Stimulated activated CD8-positive, alpha-beta memory T cell treated with anti-CD3 and anti-CD28 coated beads, Interleukin-4, amount 100 ng/mL, for 1 hour (primary cell): ENCODE data around the gene ZNF646.

ENCODE experiments used
- DNase-seq, 2 donors: peaks; one replicate each; pipeline ENCODE4 v3.0.0-alpha.2; 2020; ENCODE audit warnings: low read depth in 2 of 2, low spot score in 1 of 2

The ZNF646 gene

DNA sequence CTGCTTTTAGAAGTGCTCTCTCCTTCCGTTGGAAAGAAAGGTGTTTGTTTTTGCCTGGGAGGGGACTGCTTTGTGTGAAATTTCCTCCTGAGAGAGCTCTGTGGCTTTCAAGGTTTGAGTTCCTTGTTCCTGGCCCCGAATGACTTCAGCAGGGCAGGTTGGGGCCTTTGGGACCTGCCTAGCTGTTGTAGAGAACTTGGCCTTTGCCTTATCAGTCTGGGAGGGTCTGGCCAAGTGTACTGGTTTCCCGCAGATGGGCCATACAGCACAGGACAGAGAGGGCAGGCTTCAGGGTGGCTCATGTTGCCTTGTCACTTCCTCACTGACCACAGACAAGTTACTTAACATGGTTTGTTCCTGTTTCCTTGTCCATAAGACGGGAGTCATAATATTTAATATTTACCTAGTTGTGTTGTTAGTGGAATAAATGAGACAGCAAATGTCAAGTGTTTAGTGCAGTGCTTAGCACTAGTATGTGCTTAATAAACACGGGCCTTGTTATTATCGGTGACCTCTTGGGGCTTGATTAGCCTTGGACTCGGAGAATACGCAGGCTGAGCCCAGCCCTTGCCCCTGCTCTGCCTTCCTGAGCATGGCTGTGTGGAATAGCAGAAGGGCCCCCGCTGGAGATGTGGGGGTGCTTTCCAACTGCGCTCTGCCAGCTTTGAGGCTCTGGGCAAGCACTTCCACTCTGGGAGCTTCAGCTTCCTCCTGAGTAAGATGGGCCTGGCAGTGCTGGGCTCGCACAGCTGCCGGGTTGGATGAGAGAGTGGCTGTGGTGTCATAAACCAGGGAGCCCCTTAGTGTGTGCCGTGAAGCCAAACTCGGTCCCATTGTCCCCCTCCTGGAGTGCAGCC lies 54.7 kb downstream of the ZNF646 start:
- DNase-seq: no peak

DNA sequence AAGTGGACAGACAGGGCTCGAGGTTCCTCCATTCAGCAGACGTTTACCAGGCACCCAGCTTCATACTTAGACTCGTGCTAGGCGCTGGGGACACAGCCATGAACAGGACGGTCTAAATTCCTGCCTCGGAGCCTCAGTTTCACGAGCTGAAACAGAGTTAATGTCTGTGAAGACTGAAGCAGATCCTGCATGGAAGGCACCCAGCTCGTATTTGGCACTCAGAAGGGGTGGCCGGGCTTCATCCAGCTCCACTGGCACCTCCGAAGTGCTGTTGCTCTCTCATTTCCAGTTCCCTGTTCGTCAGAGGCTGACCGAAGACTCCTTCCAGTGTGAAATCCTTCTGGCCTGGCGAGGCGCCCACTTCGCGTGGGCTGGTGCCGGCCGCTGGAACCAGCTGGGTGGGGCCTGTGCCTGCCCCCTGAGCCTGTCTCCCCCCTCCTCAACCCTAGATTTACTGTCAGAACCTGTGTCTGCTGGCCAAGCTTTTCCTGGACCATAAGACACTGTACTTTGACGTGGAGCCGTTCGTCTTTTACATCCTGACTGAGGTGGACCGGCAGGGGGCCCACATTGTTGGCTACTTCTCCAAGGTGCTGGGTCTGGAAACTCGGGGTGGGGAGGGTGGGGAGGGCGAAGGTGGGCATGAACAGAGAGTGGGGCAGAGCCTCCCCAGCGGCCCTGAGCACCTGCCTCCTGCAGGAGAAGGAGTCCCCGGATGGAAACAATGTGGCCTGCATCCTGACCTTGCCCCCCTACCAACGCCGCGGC lies 55.5 kb downstream of the ZNF646 start:
- DNase-seq: no peak

DNA sequence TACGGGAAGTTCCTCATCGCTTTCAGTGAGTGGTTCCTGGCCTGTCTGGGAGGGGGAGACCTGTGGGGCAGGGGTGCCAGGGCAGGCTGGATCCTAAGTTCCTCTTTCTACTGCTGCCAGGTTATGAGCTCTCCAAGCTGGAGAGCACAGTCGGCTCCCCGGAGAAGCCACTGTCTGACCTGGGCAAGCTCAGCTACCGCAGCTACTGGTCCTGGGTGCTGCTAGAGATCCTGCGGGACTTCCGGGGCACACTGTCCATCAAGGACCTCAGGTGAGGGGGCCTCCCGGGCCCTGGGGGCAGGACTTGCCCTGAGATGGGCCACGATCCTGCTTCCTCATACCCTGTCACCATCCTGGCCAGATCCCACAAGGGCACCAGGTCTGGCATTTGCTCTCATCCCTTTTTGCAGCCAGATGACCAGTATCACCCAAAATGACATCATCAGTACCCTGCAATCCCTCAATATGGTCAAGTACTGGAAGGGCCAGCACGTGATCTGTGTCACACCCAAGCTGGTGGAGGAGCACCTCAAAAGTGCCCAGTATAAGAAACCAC lies 56.2 kb downstream of the ZNF646 start:
- DNase-seq: no peak

DNA sequence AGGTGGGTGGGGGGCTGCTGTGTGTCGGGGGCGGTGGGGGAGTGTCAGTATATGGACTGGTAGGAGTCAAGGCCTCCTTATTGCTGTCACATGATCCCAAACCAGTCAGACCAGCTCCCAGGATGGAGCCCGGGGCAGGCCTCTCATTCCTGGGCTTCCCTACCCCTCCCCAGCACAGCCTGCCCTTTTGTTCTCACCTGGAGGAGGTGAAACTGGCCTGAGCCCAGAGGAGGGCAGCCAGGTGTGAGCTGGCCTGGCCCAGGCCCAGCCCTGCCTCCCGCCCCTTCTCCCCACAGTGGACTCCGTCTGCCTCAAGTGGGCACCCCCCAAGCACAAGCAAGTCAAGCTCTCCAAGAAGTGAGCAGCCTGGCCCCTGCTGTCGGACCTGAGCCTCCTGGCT lies 56.7 kb downstream of the ZNF646 start:
- DNase-seq: no peak

DNA sequence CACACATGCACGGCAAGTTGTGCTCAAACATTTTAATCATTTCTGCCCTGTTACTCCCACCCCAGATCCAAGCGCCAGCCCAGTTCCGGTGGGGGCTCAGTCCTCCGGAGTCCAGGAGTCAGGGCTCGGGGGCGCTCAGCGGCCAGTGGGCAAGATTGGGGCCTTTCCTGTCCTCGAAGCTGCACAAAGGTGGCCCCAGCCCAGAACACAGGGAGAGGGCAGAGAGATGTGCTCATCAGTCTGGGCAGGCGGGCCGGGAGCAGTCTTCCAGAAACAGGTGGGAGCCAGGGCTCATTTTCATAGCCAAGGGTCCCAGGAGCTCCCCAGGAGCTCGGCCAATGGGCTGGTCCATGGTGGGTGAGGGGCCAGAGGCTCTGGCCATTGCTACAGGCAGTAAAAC lies 57.2 kb downstream of the ZNF646 start:
- DNase-seq: no peak

DNA sequence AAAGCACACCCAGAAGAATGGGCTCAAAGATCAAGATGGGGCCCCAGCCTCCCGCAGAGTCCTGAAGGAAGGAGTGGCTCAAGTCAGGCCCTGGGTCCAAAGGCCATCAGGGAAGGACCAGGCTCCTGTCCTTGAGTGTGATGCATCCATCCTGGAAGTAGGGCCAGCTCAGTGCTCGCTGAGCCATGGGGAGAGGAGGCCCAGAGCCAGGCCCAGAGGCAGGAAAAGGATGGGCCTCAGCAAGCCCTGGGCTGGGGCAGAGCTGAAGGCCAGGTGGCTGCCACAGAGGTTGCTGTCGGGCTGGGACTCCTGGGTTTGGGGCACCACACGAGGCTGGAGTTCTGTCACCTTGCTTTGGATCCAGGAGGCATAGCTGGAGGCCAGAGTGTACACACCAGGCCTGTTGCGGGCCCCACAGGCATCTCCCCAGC lies 57.6 kb downstream of the ZNF646 start:
- no peak for DNase-seq

DNA sequence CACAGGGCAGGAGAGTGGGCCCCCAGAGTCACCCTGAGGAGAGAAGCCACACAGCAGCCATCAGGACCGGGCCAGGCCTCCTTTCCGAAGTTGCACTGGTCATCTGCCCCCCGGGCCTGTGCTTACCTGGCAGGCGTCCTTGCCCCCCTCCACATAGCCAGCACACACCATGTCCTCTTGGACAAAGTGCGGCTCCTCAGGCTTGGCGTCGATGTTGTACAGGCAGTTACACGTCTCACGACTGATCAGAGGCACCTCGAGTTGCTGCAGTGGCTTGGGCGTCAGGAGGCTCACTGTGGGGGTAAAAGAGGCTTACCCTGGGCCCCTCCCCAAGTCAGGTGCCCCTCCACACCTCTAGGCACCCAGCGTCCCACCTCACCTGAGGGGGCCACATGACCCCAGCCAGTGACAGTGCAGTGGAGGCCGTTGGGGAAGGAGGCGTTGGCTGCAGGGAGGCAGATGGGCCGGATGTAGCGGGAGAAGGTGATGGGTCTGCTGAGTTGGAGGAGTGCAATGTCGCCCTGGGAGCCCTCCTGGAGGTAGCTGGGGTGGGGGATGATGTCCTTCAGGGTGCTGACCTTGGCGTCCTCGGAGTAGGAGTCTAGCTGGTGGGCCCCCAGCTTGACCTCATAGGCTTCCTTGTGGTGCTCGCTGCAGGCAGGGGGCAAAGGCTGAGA lies 58.2 kb downstream of the ZNF646 start:
- DNase-seq: no peak

DNA sequence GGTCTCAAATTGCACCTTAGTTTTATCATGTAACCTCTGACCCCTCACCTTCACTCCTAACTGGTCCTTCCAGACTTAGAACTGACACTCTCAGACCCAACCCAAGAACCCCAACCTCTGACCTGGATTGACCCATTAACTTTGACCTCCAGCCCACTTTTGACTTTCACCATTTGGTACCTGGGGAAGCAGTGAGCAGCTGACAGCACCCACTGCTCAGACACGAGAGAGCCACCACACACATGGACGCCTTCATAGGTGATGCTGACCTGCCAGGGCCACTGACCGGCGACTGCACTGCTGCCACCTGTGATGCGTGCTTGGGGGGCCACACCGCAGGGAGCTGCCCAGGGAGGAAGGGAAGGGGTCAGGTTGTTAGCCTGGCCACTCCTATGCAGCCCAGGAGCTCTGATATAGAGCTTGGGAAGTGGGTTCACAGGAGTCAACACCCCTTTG lies 58.9 kb downstream of the ZNF646 start:
- DNase-seq: no peak
